VCaP (cell line): ENCODE measurements around the gene PNPO.
"Not testable (repeated sequence)": the region's sequence is repeated elsewhere in the genome, so short reads cannot be mapped to it uniquely, and the experiment has no call there.

Source experiments
- H3K27ac ChIP-seq: fragments of 450-650 bp; 2 replicates; pipeline ENCODE4 v1.5.1; 2017
- TF ChIP-seq, protein P1 (sequence below): fragments of 450-650 bp; conservative IDR thresholded peaks from 2 replicates; pipeline ENCODE4 v1.5.1; 2017; ENCODE audit warnings: mild to moderate bottlenecking, moderate library complexity

PNPO gene

DNA sequence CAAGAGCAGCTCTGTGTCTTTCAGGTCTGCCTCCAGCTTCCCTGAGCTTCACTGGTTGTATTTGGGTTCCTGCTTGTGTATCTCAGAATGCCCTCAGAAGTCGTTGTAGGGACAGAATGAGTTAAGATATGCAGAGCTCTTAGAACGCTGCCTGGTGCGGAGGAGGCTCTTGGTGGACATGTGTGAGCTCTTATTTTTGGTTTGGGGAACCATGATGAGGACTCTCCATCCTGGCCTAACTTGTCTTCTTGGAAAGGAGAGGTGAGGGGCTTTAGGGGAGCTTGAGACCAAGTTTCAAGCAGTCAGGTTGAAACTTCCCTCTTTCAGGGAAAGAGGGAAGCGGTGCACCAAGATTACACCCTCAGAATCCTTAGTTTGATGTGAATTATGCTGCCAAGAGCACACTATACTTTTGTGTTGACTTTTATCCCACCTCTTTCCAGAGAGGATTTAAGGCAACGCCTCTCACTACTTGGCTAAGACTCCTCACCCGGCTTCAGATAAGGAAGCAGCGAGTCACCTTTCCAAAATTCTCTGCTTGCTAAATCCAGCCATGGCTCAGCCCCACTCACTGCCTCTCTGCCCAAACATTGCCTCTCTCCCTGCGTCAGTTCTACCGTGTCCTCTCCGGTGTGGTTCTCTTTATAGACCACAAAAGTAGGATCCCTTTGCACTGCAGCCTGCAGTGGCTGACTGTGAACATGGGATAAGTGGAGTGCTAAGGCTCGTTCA, 42.3 kb downstream of the PNPO start:
- no peak overlapping the region for H3K27ac ChIP-seq
- TF ChIP-seq, protein P1, sequence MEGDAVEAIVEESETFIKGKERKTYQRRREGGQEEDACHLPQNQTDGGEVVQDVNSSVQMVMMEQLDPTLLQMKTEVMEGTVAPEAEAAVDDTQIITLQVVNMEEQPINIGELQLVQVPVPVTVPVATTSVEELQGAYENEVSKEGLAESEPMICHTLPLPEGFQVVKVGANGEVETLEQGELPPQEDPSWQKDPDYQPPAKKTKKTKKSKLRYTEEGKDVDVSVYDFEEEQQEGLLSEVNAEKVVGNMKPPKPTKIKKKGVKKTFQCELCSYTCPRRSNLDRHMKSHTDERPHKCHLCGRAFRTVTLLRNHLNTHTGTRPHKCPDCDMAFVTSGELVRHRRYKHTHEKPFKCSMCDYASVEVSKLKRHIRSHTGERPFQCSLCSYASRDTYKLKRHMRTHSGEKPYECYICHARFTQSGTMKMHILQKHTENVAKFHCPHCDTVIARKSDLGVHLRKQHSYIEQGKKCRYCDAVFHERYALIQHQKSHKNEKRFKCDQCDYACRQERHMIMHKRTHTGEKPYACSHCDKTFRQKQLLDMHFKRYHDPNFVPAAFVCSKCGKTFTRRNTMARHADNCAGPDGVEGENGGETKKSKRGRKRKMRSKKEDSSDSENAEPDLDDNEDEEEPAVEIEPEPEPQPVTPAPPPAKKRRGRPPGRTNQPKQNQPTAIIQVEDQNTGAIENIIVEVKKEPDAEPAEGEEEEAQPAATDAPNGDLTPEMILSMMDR, result no peak

DNA sequence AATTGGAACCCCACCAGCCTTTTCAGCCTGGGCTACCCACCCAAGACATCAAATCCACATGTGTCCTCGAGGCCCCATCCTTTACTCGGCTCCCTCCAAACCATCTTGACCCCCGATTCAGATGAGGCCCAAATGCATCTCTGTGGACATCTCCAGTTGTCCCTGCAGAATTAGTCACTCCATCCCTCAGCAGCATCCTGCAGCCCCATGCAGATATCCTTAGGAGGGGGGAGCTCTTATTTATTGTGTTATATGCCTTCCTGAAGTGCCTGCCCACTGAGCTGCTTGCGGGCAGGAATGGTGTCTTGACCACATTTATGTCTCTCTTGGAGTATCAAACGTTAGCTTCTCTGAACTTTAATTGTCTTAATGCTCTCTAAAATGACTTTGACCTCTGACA, 45.1 kb downstream of the PNPO start:
- TF ChIP-seq, protein P1, result no peak
- H3K27ac ChIP-seq, result peak overlapping the region; percentile 70

DNA sequence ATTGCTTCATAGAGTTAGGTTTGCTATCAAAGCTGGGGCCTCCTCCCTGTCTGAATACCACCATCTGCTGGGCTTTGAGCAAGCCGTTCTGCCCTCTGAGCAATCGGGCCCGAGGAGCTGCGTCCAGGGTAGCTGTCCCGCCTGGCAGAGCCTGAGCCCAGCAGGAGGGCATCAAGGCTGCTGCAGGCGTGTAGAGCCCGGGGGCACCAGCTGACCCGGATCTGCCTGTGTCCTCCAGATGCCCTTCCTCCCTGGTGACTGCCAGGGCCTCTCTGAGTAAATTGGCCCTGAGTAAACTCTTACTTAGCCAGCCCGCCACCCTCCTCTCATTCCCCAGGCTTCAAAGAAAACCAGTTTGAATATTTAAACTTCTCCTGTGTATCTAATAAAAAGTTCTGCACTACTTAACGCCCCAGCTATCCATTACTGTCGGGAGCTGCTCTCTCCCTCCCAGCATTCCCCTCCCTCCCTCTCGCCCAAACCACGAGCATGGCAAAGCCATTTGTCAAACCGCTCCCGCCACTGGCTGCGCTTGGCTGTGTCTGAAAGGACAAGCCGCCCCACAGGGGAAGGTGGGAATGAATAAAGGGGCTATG, 46.0 kb downstream of the PNPO start:
- peak overlapping the region; percentile 70 for H3K27ac ChIP-seq
- TF ChIP-seq, protein P1, result no peak

DNA sequence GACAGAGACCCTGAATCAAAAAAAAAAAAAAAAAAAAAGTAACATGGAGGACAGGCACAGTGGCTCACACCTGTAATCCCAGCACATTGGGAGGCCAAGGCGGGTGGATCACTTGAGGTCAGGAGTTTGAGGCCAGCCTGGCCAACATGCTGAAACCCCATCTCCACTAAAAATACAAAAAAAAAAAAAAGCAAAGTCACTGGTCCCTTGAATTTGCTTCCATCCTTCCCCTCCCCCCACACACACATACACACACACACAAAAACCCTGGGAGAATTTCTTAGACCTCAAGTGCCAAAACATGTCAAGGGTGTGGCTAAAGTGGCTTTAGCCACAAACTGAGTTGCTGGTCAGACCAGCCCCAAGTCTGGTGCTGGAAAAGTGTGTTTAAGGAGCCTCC, 47.1 kb downstream of the PNPO start:
- H3K27ac ChIP-seq, result not testable (repeated sequence)

DNA sequence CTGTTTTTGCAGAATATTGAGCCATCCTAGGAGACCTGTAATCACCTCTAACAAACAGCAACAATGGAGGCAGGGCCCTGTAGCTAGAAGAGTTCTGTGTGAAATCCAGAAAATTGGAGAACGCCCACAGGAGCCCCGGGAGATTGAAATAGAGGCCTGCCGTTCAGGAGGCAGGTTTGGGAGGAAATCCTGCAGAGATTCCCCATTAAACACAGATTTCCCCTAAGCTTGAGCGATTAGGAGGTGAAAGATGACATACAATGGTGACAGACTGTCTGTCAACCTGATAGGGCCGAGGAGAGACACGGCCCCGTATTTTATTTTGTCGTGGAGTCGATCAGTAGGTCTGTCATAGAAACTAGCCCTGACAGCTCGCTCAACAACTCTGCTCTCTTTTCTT, 47.8 kb downstream of the PNPO start:
- no peak overlapping the region for H3K27ac ChIP-seq
- TF ChIP-seq, protein P1, result no peak

DNA sequence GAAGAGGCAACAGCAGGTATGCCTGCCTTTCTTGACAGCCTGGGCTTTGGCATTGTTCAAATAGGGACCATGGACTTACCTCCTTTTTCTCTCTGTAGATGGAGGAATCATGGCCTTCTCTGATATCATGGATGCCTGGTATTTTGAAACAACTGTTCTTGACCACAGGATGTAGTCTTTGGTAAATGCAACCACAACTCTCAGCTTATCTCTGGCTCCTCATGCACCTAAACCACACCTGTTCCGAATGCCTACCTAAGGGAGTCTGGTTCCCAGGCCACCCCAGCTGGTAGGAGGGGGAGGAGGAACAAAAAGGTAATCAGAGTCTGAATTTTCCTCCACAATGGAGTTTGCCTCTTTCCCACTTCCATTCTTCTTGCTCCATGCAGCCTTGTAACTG, 48.3 kb downstream of the PNPO start:
- no peak overlapping the region for H3K27ac ChIP-seq
- TF ChIP-seq, protein P1, result no peak

DNA sequence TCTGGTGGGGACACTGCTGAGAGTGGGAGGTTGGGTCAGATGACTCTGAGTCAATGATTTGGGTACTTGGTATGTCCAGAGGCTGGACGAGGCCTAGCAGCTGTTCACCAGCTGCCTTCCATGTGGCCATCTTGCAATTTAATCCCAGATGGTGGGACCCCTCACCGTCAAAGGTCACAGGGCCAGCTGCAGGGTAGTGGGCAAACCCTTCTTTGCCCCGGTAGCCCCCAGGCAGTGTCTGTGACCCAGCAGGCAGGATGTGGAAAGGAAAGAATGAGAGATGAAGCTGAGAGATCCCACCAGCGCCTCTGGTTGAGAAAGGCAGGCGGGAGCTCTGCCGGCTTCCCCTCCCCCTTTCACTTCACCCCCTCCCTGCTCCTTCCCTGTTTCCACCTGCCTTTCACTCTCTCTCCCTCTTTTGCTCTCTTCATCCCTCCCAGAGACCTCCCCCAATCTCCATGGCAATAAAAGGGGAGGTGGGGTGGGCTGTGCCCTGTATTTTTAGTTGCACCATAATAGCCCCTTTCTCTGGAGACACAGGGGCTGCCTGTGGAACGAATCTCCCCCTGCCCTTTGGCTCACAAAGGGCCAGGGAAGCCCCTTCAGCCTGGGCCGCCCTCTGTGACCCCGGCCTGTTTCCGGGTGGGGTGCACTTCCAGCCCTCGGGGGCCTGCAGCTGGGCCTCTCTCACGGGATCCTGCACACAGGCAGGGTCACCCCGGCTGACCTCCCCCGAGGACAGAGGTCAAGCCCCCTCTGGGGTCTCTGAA, 49.8 kb downstream of the PNPO start:
- TF ChIP-seq, protein P1, result no peak
- no peak overlapping the region for H3K27ac ChIP-seq
